ENCODE measurements around the gene ZC3H12D.
A peak's percentile ranks its signal among the peaks of the same experiment; 100 is the strongest.

ZC3H12D gene

DNA sequence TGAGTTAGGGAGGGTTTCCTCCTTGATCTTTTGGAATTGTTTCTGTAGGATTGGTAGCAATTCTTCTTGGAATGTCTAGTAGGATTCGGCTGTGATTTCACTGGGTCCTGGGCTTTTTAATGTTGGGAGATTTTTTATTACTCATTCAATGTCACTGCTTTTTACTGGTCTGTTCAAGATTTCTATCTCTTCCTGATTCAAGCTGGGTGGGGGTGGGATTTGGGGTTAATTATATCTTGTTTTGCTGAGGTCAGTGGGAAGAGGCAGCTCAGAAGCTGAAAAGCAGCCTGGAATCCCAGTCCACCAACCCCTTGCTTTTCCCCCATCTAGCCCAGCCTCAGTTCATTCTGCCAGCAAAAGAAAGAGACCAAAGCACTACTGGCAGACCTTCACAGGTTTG is 45.2 kb downstream of the ZC3H12D start:
- DNase-seq, result no peak

DNA sequence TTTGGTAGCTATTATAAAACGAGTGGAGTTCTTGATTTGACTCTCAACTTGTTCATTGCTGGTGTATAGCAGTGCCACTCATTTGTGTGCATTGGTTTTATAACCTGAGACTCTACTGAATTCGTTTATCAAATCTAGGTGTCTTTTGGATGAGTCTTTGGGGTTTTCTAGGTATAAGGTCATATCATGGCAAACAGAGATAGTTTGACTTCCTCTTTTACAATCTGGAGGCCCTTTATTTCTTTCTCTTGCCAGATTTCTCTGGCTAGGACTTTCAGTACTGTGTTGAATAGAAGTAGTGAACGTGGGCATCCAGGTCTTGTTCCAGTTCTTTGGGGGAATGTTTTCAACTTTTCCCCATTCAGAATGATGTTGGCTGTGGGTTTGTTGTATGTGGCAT is 46.0 kb downstream of the ZC3H12D start:
- no peak for DNase-seq

DNA sequence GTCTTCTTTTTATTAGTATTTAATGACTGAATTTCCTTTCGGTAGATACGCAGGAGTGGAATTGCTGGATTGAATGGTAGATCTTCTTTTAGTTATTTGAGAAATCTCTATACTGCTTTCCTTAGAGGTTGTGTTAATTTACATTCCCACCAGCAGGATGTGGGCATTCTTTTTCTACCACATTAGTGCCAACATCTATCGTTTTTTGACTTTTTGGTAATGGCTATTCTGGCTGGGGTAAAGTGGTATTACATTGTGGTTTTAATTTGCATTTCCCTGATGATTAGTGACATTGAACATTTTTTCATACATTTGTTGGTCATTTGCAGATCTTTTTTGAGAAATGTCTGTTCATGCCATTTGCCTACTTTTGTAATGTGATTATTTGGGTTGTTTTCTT is 47.6 kb downstream of the ZC3H12D start:
- DNase-seq, result no peak

DNA sequence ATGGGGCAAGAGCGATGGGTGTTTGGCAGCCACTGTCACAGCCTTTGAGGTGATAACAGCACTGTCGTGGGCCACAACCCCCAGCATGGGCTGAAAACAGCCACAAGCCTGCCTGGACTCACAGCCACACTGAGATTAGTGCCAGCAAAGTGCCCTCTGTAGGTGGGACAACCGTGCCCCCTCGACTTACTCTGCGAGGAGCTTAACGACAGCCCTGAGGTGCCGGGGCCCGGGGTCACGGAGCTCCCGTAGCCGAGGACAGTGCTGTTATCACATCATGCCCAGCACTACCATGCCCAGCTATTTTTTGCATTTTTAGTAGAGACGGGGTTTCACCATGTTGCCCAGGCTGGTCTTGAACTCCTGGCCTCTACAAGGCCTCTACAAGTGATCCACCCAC is 48.2 kb downstream of the ZC3H12D start:
- no peak for DNase-seq

DNA sequence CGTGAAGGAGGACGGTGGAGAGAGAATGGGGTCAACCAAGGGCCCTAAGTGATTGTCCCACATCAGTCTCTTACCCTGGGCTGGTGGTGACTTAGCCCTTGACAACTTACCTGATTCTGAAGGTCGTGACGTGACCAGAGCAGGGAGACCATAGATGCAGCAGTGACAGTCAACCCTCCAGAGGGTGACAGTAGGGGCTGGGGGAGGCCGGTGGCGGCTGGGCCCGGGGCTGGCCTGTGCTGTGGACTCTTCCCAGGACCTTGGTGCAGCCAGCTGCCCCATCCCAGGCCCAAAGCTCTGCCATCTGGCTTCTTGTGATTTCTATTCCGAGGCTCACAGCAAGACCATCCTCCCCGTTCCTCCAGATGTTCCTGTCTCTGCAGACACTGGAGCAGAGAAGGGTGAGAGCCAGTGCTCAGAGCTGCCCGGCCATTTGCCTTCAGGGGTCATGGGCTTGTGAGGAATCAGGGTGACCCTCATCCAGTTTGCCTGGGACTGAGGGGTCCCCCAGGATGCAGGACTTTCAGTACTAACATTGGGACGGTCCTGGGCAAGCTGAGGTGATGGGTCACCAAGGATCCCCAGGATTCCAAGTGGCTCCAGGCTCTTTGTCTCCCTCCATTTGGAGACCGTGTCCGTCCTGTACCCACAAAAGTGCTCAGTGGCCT is 48.8 kb downstream of the ZC3H12D start:
- DNase-seq, result no peak

DNA sequence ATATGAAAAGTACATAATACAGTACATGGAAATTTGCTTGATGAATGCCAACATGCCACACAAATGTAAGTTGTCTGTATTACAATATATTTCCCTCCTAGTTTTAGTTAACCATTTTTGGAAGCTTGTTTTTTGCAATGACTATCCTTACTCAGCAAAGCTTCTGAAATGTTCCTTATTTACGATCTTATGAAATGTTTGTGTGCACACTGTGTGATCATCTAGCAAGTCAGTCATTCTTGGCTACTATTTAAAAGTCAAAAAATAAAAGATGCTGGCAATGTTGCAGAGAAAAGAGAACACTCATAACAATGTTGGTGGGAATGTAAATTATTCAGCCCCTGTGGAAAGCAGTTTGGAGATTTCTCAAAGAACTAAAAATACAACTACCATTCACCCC is 50.9 kb downstream of the ZC3H12D start:
- no peak for DNase-seq

DNA sequence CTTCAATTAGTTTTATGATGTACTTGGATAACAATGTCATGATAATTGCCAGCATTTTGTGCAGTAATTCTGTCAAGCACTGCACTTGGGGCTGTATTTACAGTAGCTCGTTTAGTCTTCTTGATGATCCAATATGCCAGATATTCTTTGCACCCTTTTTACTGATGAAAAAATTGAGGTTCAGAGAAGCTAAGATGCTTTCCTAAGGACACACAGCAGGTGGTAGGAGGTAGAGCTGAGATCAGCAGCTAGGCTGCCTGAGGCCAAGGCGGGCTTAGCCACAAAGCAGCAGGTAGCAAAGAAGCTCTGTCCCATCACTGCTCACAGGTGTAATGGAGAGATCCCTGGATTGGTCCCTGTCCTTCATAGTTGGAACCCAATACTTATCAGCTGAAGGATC is 51.4 kb downstream of the ZC3H12D start:
- DNase-seq, result no peak

DNA sequence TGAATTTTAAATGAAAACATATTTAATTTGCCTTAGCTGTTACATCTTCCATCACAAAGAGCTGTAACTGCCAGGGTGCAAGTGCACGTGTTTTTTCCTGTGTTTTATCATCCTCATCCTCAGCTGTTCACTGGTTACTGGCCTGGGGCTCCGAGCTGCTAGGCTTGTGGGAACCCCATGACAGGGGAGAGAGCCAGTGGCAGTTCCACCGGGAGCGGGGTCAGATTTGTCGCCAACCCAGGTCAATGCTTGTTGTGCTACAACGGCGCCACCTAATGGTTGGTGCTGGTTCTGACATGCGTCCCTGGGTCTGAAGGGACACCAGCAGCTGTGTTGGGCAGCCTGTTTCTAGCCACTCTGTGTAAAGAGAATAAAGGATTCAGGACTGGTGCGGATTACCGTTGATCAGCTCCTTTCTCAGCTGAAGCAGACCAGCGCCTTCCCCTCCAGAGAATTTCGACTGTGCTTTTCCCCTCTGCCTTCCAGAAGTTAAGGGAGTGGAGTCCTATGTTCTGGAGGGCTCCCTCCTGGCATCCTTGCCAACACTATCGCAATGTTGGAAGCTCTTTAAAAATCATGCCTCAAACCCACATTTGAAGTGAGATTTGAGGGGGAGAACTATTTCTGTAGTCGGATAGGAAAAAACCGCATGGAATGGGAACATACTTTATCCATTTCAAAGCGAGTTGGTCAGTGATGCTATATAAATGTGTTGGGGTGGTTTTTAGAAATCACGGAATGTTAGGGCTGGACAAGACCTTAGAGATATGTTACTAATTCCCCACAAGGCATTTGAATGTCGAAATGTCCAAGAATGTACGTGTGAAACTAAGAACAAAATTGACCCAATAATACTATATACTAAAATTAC is 52.7 kb downstream of the ZC3H12D start:
- DNase-seq, result peak; percentile 74

DNA sequence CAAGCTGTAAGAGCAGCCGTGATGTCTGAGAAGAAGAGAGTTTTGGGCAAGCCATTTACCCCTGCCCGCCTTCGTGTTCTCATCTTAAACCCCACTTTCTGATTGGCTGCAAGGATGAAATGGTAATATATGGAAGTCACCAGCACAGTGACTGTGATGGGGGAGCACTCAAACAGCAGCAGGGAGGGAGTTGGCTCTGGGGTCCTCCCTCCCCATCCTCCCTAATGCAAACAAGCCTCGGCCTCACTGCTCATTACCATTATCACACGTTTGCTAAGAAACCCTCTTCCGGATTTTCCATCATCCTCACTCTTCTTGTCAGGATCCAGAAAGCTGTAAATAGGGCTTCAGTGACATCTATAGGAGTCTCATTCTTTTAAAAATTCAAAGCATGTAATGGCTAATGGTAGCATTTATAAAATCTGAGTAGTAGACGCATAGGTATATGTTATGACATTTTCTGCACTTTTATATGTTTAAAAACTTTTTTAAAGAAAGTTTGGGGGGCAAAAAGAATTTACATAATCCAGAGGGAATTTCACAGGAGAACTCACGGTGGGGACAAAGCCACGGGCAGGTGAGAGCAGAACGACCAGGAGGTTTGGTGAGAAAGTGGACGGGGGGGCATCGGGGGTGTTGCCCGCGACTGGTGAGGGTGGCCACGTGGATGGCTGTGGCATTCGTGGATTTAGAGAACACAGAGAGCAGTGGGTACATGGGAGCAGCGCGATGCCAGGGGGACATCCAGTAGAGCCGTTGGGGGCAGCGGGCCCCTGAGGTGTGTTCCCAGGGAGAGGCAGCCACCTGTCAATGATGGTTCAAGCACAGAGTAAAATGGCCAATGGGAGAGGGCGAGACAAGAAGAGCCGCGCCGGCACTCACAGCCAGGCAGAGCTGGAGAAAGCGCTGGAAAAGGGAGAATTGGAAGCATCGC is 55.1 kb downstream of the ZC3H12D start:
- DNase-seq, result no peak

DNA sequence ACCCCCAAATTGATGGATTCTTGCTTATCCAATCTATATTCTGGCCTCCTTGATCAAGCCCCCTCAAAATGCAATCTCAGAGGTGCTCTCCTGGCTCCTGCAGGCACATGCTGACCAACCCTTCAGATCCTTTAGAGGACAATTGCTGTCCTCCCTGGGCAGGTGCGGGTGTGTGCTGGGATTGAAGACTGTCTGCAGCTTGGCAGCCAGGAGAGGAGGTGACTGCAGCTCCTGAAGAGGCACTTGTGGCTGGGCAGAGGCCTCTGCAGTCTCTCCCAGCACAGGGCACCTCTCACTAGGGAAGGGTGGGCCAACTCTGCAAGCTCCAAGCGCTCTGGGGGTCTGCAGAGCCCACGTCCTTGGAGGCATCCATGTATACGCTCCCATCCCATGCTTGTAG is 56.2 kb downstream of the ZC3H12D start:
- DNase-seq, result no peak

DNA sequence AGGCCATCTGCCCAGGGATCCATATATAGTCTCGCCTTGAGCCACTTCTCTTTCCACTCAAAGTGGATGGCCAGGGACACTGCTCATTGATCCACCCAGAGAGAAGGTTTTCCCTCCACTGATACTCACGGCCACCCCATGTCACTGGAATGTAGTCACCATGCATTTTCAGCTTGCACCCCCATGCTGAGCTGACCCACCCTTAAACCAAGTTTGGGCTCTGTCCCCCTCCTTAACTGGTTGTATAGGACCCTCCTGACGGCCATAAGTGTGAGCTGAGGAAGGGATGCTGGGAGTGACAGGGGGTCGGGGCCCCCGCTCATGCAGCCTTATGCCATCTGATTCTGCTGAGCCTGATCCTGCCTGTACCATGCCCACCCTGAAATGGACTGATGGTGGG is 59.1 kb downstream of the ZC3H12D start:
- no peak for DNase-seq

DNA sequence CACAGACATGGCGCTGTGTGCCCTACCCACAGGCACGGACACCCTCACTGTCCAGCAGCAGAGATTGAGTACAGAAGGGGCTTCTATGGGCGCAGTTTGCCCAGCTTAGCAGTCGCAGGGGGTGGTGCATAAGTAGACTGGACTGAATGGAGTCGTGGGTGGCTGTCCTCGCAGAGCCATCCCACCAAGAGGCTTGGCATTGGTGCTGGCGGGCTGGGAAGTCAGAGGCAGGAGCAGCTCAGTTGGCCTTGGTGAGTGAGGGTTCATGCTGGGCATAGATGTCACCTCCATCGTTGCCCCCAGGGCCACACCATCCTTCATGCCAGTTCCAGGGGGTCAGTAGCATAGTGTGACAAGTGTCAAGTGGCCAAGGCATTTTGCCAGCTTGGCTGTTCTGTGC is 59.6 kb downstream of the ZC3H12D start:
- no peak for DNase-seq

DNA sequence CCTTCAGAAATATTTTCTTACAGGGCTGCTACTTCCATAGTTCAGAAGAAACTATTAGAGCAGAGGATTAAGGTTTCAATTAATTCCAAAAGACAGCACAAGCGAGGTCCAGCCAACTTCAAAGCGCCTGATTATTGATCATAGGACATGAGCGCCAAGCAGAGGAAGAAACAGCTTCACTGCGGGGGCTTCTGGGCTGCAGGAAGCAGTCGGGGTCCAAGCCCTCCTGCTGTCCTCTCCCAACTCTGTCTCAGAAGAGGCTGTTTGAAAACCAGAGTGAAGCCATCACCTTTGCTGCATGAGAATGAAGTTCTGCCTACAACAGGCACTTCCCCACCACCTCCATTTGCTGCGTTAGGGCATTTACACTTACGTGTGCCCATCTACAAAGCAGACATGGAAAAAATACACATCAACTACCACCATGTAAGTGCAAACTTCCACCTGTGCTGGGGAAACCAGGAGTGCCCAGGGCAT is 60.8 kb downstream of the ZC3H12D start:
- no peak for DNase-seq

DNA sequence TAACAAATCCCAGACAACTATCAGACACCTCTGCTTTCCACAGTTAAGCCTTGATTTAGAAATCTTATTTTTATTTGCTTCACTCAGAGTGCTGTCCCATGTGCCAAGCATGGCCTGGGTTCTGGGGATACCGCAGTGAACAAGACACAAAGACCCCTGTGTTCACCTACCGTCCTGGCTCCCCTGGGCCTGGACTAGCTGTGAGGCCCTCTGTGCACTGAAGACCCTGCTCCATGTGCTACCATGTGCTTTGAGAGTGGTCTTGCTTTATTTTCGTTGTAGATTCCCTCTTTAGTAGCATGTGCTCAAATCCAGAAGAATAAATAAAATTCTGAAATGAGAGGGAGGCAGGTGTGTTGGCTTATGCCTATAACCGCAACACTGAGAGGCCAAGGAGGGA is 62.2 kb downstream of the ZC3H12D start:
- no peak for DNase-seq

DNA sequence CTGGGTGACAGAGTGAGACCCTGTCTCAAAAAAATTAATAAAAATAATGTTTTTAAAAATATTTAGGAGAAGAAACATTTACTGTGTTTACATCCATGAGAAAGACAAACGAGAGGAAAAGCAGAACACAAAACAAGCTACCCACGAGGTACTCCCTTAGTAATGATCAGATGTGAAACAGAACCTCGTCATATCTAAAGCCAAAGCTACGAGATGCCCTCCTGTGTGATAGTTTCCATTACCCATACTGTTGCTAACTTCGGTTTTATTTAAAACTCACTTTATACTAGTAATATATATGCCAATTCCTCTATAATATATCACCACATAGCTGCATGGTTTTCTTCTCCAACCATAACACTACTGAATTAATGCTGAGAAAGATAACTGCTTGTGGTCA is 63.7 kb downstream of the ZC3H12D start:
- DNase-seq, result no peak

DNA sequence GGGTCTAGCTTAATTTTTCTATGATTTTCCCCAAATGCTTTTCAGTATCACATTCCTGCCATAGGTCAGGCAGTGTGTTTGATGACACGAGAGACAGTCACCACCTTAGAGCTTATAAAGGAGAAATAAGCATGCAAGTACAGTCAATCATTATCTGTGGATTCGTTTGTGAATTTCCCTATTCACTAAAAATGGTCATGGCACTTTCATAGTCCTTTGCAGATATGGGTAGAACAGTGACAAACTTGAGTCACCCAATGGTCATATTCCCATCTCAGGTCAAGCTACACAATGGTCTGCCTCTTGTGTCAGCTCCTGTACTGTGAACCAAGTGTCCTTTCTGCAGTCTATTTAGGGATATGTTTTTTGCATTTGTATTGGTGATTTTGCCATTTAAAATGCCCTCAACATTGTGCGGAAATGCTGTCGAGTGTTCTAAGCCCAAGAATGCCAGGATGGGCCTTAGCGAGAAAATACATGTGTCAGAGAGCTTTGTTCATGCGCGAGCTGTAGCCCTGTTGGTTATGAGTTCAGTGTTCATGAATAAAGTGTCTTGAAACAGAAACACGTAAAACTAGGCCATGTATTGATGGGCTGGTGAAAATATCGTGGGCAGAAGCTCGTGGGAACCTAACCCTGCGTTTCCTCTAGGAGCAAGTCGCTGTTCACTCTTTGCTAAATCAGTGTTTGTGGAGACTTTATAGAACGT is 65.0 kb downstream of the ZC3H12D start:
- DNase-seq, result no peak

DNA sequence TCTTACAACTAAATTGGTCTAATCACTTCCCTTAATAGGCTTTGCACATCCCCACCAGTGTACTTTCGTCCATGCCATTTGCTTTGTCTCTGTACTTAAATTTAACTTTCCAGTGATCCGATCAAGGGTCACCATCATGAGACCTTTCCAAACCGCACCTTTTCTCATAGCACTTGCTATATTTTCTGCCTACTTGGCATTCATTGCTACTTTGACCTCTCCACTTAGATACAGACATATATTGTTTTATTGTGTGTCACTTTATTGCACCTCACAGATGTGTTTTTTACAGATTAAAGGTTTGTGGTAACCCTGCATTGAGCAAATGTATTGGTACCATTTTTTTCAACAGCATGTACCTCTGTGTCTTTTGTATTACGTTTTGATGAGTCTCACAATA is 70.0 kb downstream of the ZC3H12D start:
- no peak for DNase-seq

DNA sequence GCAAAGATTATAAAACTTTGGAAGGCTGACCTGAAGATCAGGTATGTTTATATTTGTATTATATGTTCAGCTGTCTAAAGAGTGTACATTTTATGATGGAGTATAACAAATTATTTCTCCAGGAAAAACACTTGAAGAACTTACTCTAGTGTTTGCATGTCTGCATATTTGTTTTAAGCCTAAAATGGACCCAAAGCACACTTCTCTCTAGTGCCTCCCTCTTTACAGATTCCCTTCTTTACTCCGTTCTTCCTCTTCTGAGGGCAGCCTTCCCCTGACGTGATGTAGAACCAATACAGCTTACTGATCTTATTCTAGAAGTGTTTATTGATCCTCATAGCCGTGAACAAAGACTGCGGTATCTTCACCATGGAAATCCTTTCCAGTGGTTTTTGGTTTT is 70.8 kb downstream of the ZC3H12D start:
- no peak for DNase-seq

DNA sequence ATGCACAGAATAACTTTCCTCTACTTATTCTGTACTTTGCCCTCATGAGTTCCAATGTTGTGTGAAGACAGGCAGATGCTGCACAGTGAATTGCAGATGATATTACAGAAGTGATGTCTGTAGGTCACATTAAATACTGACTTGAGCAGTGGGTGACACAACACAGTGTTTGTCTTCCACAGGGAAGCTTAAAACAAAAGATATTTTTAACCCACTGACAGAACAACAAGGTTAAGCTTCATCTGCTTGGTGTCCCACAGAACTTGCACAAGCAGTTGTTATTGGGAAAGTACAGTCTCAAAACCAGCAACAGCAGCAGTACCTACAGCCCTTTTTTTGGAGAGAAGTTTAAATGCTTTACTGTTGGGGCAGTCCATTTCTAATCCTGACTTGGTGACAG is 74.3 kb downstream of the ZC3H12D start:
- no peak for DNase-seq

DNA sequence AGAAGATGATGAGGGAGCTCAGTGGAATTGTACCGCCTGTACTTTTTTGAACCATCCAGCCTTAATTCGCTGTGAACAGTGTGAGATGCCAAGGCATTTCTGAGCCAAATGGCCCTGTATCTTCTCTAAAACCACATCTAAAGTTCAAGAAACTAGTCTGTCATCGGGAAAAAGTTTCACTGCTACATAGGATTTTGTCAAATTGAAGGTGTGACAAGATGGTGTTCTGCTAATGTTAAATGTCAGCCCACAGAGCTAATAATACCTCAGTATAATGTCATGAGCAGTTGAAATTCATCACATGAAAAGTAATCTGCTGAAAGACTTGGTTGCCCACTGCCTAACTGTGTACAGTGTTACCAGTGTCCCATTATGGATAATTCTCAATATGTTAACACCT is 75.2 kb downstream of the ZC3H12D start:
- DNase-seq, result no peak

DNA sequence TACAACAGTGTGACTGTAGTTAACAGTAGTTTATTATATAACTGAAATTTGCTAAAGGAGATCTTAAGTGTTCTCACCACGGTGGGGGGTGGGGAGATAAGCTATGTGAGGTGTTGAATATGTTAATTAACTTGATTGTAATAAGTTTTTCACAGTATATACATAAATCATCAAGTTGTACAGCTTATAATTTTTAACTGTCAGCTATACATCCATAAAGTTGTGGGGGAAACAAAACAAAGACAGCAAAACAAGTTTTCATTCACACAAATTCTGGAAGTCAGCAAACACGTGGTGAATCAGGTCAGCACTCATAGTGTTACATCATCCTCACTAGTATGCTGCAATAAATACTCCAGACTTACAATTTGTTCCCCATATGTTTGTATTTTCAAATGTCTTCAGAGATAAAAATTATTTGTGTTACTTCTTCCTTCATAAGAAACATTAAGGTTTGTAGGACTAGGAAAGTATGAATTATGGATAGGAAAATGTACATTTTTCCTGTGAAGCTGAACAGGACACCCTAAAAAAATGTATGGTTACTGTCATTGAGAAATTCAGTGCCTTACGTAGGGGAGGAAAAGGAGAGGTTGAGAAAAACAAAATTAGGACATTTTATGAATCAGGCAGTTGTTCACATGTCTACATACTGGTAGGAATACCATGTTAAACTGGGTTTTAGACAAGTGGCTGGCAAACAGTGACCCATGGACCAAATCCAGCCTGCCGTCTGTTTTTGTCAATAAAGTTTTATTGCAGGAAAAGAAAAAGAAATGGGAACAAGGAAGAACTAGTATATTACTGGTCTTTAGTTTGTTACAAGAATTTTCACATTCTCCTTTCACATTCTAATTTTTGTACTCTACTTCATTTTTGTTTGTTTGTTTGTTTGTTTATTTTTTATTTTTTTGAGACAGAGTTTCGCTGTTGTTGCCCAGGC is 78.7 kb downstream of the ZC3H12D start:
- no peak for DNase-seq

DNA sequence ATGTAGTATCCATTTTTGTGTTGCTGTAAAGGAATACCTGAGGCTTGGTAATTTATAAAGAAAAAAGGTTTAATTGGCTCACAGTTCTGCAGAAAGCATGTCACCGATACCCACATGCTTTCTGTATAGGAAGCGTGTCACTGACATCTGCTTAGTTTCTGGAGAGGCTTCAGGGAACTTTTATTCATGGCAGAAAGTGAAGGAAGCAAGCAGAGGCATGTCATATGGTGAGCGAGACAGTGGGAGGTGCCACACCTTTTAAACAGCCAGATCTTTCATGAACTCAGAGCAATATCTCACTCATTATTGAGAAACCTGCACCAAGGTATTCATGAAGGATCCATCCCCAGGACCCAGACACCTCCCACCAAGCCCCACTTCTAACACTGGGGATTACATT is 81.3 kb downstream of the ZC3H12D start:
- DNase-seq, result peak; percentile 21
